GM21723 (cell line): Measurements from ENCODE around the gene G6PC1.

Source experiments
- ATAC-seq: cut with Tn5 transposase; IDR thresholded peaks from one replicate; pipeline ENCODE4 v1.9.1; 2021; ENCODE audit warnings: mild to moderate bottlenecking, moderate library complexity; ENCODE audit not compliant: unreplicated experiment

Gene G6PC1

DNA sequence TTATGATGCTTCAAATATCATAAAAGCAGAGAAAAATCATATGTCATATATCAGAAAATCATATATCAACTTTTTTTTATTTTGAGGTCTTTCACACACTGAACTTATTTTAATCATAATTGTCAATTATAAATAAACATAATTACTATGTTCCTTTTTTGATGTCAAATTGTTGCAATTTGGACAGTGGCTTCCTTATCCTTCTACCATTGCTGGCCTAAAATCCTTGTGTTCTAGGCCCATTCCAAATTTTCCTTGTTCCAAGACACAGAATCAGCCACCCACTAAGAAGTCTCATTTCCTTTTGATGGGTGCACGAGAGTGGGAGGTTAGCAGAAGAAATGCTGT, 28.9 kb downstream of the G6PC1 start:
- ATAC-seq: no peak

DNA sequence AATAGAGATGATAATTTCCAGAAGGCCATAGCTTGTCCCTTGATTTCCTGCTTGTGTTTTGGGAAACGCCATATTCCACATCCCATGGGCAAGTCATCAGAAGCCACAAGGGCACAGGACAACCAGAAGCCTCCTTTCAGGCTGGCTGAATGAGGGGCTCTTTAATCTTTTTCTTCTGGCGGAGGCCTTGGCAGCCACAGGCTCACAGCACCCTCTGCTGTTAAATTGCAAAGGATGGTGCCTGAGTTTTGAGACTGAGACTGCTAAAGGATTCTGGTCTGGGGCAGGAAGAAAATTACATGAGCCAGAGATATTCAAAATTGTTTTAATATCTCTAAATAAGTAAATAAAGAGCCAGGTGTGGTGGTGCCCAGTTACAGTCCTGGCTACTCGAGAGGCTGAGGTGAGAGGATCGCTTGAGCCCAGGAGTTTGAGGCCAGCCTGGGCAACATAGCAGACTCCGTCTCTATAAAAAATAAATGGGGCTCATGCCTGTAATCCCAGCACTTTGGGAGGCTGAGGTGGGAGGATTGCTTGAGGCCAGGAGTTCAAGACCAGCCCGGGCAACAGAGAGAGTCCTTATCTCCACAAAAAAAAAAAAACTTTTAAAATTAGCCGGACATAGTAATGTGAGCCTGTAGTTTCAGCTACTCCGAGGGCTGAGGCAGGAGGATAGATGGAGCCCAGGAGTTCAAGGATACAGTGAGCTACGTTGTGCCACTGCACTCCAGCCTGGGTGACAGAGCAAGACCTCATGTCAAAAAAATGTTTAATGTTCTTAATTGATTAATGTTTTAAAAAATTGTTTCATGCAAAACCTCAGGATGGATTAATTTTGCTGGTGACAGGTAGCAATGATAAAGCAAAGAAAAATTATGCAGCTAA, 37.4 kb downstream of the G6PC1 start:
- ATAC-seq: no peak

DNA sequence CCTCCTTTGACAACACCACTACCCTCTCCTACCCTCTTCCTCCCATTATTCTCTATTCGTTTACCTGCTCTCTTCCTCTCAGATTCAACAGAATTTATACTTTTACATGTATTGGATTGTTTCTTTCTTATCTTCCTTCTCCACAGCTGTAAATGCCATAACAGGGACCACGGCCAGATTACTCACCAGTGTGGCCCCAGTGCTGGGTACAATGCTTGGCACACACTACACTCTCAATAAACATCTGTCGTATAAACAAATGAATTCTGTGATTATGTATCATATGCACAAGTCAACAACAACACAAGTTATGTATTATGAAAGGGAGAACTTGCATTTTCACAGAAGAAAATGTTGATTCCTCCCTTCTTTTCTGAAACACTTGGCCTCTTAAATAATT, 43.6 kb downstream of the G6PC1 start:
- ATAC-seq: no peak

GRCh38 chr17:42946812-42947211, 46.2 kb downstream of the G6PC1 start:
- ATAC-seq: no peak

DNA sequence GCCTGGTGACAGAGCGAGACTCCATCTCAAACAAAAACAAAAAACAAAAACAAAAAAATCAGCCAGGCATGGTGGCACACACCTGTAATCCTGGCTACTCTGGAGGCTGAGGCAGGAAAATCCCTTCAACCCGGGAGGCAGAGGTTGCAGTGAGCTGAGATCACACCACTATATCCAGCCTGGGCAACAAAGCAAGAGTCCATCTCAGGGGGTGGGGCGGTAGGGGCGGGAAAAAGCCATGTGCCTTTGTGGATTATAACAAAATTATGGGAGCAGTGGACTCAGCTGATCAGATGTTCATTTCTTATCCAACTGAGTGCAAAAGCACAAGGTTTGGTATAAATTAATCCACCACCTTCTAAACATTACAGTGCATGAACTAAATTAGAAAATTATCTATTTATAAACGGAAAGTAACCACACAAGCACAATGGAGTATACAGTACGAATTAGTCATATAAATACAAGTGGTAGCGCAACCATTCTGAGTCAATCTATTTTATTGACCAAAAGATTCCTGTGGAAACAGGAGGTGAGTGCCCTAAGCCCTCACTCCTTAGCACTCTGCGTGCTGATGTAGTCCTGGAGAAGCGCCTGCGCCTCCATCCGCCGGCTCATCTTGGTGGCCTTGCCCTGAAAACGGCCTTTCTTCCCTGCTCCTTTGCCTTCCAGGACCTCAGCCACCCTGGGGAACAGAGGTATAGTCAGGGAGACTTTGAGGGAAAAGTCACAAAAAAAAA, 49.6 kb downstream of the G6PC1 start:
- ATAC-seq: no peak
